GM19463 (cell line): ENCODE results near the gene PURA.

Experiments used
- ATAC-seq: cut with Tn5 transposase; IDR thresholded peaks from one replicate; pipeline ENCODE4 v1.9.1; 2021; ENCODE audit warnings: mild to moderate bottlenecking, moderate library complexity; ENCODE audit not compliant: unreplicated experiment

Gene PURA

DNA sequence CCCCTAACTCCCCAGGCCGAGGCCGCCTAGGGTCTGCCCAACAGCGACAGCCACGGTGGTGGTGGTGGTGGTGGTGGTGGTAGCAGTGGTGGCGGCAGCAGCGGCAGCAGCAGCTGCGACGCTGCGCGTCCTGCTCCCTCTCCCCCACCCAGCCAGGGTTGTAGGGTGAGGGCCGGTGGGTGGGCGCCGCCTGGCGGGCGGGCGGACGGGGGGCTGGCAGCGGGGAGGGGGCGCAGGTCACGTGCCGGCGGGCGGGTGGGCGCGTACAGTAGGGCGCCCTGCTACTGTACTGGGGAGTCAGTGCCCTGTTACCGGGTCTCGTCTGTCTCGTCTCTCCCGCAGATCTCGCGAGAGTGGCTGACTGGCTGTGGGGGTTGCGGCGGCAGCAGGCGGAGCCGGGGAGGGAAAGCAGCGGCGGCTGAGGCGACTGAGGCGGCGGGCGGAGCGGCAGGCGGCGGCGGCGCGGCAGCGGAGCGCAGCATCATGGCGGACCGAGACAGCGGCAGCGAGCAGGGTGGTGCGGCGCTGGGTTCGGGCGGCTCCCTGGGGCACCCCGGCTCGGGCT lies at the start of gene PURA:
TSS of gene PURA (plus strand) at position 411 of the 565 bp plus-strand sequence. CDS start at position 484, 73 bp downstream.
- peak; percentile 91 for ATAC-seq

DNA sequence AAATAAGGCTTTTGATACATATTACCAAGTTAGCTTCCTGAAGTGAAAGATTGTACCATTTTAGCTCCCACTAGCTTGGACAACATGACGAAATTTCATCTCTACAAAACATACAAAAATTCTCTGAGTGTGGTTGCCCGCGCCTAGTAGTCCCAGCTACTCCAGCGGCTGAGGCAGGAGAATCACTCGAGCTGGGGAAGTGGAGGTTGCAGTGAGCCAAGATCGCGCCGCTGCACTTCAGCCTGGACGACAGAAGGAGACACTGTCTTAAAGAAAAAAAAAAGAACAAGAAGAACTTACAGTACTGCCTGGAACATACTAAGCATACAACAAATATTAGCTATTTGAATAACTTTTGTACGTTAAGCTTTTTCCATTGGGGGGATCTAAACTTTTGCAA lies 41.1 kb upstream of the PURA start:
- ATAC-seq: no peak

DNA sequence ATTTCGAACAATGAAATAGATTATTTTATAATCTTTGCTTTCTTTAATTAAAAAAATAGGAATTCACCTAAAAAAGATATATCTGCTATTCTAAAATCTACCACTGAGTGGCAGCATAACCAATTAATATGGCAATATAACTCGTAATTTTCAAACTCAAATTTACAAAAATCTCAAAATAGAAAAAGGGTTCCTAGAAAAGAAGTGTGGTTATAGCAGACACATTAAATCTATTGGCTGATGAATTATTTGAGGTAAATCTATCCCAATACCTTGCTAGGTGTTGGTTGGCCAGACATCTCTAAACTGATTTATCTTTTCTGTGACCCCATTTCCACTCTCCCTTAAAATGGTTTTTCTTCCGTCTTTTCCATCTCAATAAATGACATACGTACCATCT lies 40.6 kb upstream of the PURA start:
- ATAC-seq: no peak

DNA sequence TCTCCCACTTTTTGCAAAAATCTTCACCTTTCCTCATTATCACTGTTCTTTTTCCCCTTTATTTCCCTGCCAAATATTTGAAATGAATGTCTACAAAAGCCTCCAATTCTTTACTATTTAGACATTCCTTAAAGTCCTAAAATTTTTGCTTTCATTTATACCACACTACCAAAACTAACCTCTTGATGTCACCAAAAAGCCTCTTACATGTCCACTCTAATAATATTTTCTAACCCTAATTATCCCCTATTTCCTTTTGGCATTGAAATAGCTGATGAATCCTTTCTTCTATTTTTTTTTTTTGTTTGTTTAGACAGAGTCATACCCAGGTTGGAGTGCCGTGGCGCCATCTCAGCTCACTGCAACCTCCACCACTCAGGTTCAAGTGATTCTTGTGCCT lies 38.5 kb upstream of the PURA start:
- ATAC-seq: no peak

DNA sequence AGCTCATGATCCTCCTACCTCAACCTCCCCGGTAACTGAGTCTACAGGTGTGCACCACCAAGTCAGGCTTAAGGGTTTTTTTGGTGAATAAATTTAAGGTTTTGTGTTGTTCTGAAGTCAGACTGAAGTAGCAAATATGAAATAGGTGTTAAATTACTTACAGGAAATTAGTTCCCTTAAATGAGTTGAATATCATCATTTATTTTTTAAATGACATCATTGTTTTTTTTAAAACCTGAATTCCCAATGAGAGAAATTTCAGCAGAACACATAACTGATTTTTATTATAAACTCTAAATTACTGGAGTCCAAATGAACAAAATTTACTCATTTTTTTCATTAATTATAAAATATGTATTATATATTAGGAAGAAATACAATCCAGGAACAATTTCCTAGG lies 37.8 kb upstream of the PURA start:
- ATAC-seq: no peak

DNA sequence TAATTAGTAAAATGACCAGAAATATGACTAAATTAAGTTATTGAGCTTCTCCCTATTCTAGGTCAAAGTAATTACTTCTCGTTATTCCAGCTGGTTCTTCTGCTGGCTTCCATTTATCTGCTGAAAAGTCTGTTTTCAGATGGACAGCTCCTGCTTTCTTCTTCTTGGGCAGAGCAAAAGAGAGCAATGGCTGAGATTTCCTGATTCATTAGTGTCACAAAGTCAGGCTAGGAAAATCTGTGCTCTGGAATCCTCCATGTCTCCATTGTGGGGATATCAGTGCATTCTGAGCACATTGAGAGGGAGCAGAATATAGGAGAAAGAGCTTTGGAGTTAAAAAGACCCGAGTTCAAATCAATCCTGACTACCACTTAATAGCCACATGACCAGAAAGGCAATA lies 37.1 kb upstream of the PURA start:
- no peak for ATAC-seq

DNA sequence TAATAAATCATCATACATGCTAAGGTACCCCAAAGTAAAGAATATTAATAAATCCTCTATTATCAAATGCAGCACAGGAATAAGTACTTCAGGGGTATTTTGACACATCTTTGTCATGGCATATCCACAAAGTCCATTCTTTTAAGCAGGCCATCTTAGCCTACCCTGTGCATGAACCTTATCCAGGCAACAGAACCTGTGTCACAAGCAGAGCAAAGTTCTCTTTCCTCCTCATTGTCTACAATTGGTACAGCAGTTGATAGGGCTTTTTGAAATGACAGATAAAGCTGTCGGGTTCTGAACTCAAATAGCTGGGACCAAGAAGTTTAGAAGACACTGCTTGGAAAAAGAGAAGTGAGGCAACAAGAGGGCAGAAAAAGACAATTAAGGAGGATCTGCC lies 30.8 kb upstream of the PURA start:
- ATAC-seq: no peak

DNA sequence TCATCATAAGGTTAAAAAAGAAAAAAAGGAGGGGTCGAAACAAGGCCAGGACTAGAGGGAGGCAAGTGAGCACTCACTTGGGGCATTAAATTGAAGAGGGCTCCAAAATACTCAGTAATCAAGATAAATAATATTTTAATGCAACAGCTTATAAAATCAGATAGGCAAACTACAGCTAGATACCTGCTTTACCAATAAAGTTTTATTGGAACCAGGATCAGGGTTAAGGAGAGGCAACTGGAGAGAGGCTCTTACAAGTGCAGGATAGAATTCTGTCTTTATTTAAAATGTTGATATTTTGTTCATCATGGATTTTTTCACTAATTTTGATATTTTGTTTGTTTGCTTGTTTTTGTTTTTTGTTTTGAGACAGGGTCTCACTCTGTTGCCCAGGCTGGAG lies 30.3 kb upstream of the PURA start:
- no peak for ATAC-seq

DNA sequence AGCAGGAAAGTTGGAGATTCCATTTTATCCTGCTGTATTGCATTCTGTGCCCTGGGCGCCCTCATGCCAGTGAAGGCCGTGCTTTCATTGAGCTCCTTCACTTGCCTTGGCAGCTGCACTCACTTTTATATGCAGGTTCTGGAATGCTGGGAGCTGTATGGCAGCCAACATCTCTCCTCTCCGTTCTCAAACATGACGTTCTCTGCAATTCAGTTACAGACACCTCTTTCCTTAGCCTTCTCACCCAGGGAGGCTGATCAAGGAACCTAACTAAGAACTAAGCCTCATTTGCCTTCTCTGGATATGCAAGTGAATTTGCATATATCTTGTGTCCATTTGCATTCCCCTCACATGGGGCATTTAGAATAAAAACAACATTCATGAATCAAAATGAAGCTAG lies 29.4 kb upstream of the PURA start:
- no peak for ATAC-seq

DNA sequence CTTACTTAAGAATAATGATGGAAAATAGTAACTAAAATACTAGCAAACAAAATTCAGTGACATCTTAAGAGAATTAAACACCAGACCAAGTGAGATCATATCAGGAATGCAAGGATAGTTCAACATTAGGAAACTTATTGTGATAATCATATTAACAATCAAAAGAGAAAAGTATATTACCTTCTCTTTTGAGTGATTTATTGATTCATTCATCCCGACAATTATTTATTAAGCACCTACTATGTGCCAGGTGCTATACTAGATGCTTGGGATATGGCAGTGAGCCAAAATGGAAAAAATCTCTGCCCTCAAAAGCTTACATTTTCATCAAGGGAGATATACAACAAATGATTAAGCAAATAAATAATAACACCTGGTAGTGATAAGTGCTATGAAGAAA lies 23.7 kb upstream of the PURA start:
- no peak for ATAC-seq

DNA sequence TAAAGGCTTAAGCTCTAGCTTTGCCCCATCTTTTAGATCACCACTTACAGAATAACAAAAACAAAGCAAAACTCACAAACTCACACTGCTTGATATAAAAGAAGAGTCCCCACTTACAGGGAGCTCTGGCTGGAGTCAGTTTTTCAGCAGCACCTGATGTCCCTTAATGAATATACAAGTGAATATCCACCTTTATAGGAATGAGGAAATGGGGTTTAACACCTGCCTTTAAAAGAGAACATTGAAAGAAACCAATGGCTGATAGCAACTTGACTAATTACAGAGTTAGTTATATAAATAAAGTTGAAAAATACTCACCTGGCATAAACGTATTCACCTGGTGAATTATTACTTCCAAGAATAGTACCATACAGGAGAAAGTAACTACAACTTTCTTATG lies 20.7 kb upstream of the PURA start:
- no peak for ATAC-seq

DNA sequence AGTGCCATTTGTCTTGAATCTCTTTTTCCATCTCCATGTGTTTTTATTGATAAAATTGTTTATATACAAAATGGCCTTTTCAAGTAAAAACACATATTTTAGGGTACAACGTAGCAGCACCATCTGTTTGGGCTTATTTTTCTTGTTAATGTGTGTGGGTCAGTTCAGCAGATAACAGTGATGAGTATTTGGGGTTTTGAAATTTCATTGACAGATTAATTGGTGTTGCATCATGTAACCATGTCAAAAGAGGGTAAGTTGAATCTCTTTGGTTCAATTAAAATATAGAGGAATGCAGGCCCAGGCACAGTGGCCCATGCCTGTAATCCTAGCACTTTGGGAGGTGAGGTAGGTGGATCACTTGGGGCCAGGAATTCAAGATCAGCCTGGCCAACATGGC lies 20.0 kb upstream of the PURA start:
- ATAC-seq: no peak

DNA sequence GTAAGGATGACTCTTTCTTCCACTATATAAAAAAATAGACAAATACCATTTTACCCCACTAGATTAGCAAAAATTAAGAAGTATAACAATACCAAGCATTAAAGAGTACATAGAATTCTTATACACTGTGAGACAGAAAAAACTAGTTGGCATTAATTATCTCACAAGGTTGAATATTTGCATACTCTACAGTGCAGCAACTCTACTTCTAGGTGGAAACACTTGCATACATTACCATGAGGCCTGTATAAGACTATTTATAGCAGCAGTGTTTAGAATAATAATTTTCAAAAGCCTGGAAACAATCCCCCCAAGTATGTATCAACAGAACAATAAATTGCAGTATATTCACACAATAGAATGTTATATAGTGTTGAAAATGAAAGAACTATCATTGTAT lies 19.0 kb upstream of the PURA start:
- ATAC-seq: no peak

DNA sequence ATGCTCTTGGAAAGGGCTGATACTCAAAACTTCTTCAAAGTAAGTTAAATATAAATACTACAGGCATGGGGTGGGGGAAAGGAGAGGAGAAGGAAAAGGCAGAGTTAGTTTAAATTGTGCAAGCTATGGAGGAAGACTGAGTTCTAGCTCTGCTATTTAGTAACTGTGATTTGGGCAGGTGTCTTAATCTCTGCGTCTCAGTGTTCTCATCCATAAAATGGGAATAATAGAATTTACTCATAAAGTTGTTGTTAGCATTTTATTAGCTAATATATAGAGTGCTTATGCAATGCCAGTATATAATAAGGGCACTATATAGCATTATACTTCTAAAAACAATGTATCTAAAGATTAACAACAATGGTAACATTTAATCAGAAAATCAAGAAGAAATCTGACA lies 12.7 kb upstream of the PURA start:
- ATAC-seq: no peak

DNA sequence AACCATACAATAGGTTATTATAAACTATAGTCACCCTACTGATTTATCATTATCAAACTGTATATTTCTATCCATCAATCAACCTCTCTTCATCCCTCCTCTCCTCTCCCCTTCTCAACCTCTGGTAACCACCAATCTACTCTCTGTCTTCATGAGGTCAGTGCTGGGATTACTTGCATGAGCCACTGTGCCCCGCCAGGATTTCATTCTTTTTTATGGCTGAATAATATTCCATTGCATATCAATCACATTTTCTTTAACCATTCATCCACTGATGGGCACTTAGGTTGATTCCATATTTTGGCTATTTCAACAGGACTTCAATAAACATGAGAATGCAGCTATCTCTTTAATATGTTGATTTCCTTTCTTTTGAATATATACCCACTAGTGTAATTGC lies 10.8 kb upstream of the PURA start:
- no peak for ATAC-seq

DNA sequence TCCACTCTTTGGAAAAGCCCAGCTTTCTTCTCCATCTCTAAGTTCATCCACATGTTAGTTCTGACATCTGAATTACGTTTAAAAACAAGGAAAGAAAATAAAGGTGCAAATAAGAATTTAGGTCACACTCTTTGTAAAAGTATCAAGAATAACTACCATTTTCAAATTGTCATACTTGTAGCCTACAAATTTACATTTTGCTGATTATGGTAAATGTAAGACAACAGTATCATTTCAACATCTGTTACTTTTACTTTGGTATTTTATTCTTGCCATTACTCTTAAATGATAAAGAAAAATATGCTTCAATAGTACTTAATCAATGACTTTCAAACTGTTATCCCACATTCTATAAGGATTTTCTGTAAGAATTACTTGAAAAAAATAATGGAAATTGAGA lies 9.8 kb upstream of the PURA start:
- ATAC-seq: no peak

DNA sequence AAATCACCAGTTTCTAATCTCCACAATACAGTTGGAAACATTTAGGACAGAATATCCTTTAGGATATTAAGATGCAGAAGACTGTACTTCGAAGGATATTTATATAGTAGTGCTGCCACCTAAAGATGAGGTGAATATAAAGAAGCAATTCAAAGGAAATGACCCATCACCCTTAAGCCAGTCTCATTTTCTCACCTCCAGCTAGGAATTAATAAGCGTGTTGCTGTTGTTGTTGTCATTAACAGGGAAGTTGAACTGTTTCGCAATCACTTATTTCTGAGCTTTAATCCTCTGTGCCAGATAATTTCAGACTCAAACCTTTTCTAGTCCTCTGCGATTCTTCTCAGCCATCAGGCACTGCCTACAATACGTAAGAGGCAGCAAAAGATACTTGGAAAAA lies 7.8 kb upstream of the PURA start:
- no peak for ATAC-seq

DNA sequence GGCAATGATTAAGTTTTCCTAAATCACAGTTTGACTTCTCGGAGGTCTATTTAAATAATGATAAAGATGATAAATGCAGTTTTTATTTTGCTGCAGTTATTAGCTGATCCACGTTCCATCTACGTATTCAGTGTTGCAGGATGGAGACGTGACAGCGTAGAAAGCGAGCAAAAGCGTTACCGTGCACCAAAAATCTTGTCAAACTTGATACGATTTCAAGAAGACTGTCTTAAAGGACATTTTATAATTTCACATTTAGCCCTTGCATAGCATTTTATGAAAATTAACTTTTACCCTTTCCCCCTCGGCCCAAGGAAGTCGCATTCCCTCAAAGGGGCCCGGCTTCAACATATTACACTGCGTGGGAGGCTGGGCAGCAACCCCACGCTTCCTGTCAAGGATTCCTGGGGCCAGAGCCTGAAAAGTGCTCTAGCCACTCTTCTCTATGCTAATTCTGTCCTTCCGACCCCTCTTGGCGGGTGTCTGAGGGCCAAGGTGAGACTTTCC lies 7.1 kb upstream of the PURA start:
- no peak for ATAC-seq

DNA sequence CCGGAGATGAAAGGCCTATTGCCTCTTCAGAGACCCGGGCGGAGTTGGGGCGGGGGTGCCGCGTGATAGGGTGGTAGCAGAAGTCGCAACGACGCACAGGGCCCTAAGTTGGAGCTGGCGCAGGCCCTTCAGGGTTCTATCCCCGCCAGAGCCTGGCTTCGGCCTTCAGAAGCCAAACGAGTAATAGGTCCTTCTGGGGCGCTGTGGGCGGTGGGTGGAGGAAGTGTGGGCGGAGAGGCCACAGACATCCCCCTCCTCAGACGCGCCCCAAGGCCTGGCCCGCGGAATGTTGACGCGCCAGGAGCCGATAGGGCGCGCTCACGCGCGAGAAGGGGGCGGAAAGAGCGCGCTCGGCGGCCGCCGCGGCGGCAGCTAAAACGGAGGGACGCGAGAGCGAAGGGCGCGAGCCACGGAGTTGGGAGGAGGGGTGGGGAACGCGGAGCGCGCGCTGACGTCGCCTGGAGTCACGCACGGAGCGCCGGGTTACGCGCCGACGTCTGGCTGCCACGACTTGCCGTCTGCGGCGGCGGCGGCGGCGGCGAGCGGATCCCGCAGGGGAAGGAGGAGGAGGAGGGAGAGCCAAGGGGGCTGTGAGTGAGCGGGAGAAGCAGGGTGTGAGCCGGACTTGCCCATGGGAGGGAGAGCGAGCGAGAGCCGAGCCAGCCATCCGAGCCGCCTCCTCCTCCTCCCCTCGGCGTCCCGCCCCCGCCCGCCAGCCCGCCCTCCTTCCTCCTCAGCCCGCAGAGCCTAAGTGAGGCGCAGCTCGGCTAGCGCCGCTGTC lies 6.4 kb upstream of the PURA start:
- peak; percentile 87 for ATAC-seq

DNA sequence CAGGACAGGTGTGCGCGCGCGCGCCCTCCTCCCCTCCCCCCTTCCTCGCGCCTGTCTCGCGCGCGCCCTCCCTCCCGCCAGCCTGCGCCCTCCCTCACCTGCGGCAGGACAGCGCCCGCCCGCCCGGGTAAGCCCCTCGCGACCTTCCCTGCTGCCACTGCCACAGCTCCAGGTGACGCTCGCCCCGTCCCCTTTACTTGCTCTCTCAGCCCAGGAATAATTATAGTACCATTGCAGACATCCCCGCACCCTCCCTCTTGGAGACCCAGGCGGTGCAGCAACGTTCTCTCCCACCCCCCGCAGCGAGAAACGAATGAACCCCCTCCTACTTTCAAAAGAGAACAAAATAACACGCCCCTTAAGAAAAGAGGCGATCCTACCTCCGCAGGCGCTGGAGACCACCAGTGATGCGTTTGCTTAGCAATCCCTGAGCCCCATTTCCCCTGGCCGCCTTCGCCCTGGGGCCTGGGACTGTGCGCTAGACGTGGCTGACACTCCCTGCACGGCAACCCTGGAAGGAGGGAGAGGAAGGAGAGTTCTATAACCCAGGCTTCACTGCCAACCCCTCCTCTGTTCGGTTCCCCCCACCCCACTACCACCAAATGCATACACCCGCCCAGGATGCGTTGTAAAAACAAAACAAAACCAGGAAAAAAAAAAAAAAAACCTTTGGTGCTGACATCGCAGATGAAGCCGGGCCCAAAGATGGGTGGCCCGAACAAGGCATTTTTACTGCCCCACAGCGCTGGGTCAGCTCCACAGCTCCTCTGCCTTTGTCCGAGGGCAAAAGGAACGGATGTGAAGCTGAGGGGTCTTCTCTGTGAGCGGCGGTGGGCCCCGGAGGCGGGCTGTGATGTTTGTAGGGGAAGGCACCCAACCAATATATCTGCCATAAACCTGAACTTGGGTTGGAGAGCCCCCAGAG lies 5.6 kb upstream of the PURA start:
- no peak for ATAC-seq

DNA sequence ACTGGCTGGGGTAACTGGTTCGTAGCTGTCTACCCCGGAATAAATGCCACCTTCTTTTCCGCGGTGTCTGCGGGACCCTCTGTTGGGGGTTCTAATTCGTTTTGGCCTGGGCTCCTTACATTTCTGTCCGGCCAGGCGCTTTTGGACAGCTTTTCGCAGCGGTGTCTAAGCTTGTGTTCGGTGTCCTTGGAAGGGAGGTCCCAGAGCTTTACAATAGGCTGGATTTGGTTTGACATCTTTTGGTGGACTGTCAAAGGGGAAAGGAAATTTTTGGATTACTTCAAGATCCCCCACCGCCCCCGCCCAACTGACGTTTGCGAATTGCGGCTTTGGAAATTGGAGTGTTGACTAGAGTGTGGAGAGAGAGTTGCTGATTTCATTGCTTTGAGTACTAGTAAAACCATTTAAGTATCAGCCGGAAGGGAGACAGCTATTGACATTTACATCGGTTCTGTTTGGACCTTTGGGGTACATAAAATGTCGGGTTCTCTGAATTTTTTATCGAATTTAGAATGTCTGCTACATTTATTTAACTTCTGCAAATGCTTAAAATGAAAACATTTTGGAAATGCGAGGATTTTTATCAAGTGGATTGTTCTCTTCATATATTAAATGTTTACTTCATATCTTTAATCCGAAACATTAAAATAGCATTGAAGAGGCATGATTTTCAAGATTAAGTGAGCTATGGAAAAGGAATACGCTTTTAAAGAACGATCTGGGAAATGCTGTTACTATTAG lies 4.7 kb upstream of the PURA start:
- no peak for ATAC-seq
